ENCODE results near the gene EPGN. TPM values are rescaled to one million over a fixed set of nuclear protein-coding genes. Genes with fewer than 3 reads are reported as not detected.

EPGN gene
- total and polyA plus RNA-seq, 2 of the 8 experiments (the other 6 are each of a cell fraction or from before 2014, with no cell fraction given), result not detected

GRCh38 chr4:74307170-74307569, 1.1 kb upstream of the EPGN start:
- Histone ChIP-seq H3K4me3 (ENCODE audit: extremely low read depth in 1 of 4, insufficient read depth in 2 of 4, low read depth in 3 of 4, low read length in 4 of 4) (no peak overlapping the region), H3K14ac (ENCODE audit: insufficient read length) (no peak overlapping the region), H2BK20ac (ENCODE audit: low read length) (no peak overlapping the region), H3K27me3 (replicated peaks in 1 of 4; ENCODE audit: control insufficient read depth in 3 of 4, extremely low read depth in 1 of 4, insufficient read depth in 3 of 4, low read length in 3 of 4) (no peaks in the 10 kb centered on the region), H3K79me2 (ENCODE audit: control insufficient read depth in 1 of 2, insufficient read depth in 2 of 2, low read length in 2 of 2) (no peaks in the 10 kb centered on the region), H3K4ac (replicated peaks; ENCODE audit: insufficient read length, low read depth, low read length) (no peak overlapping the region), H4K5ac (ENCODE audit: insufficient read length, low read depth, low read length) (no peak overlapping the region), H4K20me1 (replicated peaks in 1 of 2; ENCODE audit: control insufficient read depth in 1 of 2, insufficient read depth in 2 of 2, low read length in 2 of 2) (no peaks in the 10 kb centered on the region), H3K56ac (replicated peaks; ENCODE audit: insufficient read length, low read depth, low read length) (no peak overlapping the region), H3K23me2 (ENCODE audit: low read depth, low read length) (no peaks in the 10 kb centered on the region), H3K27ac (ENCODE audit: low read depth, low read length) (no peak overlapping the region), H2BK5ac (ENCODE audit: low read depth, low read length) (no peak overlapping the region), H3K9me3 (ENCODE audit: insufficient read depth in 2 of 2, low read depth in 1 of 2, low read length in 1 of 2) (no peaks in the 10 kb centered on the region), H3K18ac (ENCODE audit: extremely low read depth, low read length) (no peak overlapping the region), H3K36me3 (ENCODE audit: control insufficient read depth in 2 of 4, insufficient read depth in 4 of 4, low read length in 3 of 4) (no peaks in the 10 kb centered on the region), H2AK5ac (ENCODE audit: low read depth, low read length) (no peak overlapping the region), H3K4me2 (ENCODE audit: insufficient read depth in 1 of 2, low read depth in 2 of 2, low read length in 2 of 2) (no peak overlapping the region), H3K4me1 (replicated peaks in 1 of 4; ENCODE audit: control insufficient read depth in 3 of 4, insufficient read depth in 4 of 4, low read length in 3 of 4) (no peaks in the 10 kb centered on the region), H4K8ac (ENCODE audit: extremely low read depth, insufficient read depth, low read length) (no peak overlapping the region), H3K9ac (replicated peaks in 1 of 4; ENCODE audit: extremely low read depth in 1 of 4, low read depth in 3 of 4, low read length in 3 of 4) (no peak overlapping the region), H3K23ac (ENCODE audit: insufficient read length) (no peak overlapping the region), H2BK15ac (ENCODE audit: low read length) (no peak overlapping the region), H2BK12ac (ENCODE audit: low read depth, low read length) (no peak overlapping the region), H4K91ac (replicated peaks; ENCODE audit: insufficient read length, low read length) (no peak overlapping the region), H3K79me1 (ENCODE audit: low read depth, low read length) (no peaks in the 10 kb centered on the region), H2BK120ac (replicated peaks; ENCODE audit: low read depth, low read length) (no peak overlapping the region), H2AFZ (ENCODE audit: low read length) (no peak overlapping the region)
- TF ChIP-seq TEAD4 (IDR thresholded peaks at IDR 0.05; ENCODE audit: low read depth, low read length) (no peak), JUN (IDR thresholded peaks at IDR 0.05; ENCODE audit: low read depth, low read length) (no peak), CHD1 (IDR thresholded peaks at IDR 0.05; ENCODE audit: low read depth, low read length) (no peak), CHD2 (IDR thresholded peaks at IDR 0.05; ENCODE audit: low read length) (no peak), CREB1 (IDR thresholded peaks at IDR 0.05) (no peak), SP2 (IDR thresholded peaks at IDR 0.05; ENCODE audit: low read length) (no peak), JUND (IDR thresholded peaks at IDR 0.05; ENCODE audit: low read length) (no peak), SIRT6 (IDR thresholded peaks at IDR 0.05; ENCODE audit: low read length) (no peak), HDAC6 (IDR thresholded peaks at IDR 0.05; ENCODE audit: low read depth, low read length) (no peak)
- WGBS, 2 experiments (ENCODE audit: extremely low coverage in 1 of 2, insufficient coverage in 1 of 2, insufficient read length in 1 of 2, insufficient replicate concordance in 2 of 2, low coverage in 1 of 2, low lambda C conversion rate in 2 of 2, missing lambda C conversion rate in 1 of 2), result 81% methylated on average over 1 of the region's 1 CpG; no CpG with 5 or more reads in 1 of the 2 experiments
- FAIRE-seq, result no peak
- POLR2A ChIA-PET (ENCODE audit: partially characterized antibody), result no interaction called here
- CTCF ChIA-PET (ENCODE audit: partially characterized antibody), result interaction anchor here (0.6 to 4.2 kb wide), 7 partner anchors 9 to 119 kb away, joined by 3 to 18 read pairs (median 4); no protein-coding TSS in a partner anchor
- DNase-seq (ENCODE audit: low read depth in 1 of 2, low spot score in 2 of 2), result no peak

Data from H1 (cell line).